Measurements from ENCODE around the gene B4GAT1. TPM values are rescaled to one million over a fixed set of nuclear protein-coding genes. Genes with fewer than 3 reads are reported as not detected.

The B4GAT1 gene
- total and polyA plus RNA-seq, 8 donors = 3.5 to 22.3 (median 17.4) TPM

- Histone ChIP-seq H3K27ac (no peak overlapping the region), H3K9me3 (no peaks in the 10 kb centered on the region), H3K36me3 (peaks cover 48 to 64% (median 61%) of the 10 kb centered on the region in 4 donors), H3K4me3 (no peak overlapping the region), H3K27me3 (no peaks in the 10 kb centered on the region), H3K4me1 (peaks cover 37 to 52% (median 48%) of the 10 kb centered on the region in 4 donors)
- no peak for DNase-seq
- intact Hi-C loops (cut with DNase I; ENCODE audit: low total_unique reads) = no loop called here
- WGBS, 5 donors = 84 to 94% (median 93%) methylated on average over 6 of the region's 6 CpGs
- TF ChIP-seq POLR2AphosphoS5 (IDR thresholded peaks at IDR 0.05) = no peak
Observed at GRCh38 chr11:66339162-66339675, 8.2 kb downstream of the B4GAT1 start.

GRCh38 chr11:66338276-66339161 is 8.9 kb downstream of the B4GAT1 start:
- Histone ChIP-seq H3K4me3 (no peak overlapping the region), H3K27me3 (no peaks in the 10 kb centered on the region), H3K4me1 (peaks cover 30 to 52% (median 41%) of the 10 kb centered on the region in 4 donors), H3K9me3 (no peaks in the 10 kb centered on the region), H3K27ac (peak overlapping the region in 2 of 5 donors; percentile 79 to 88), H3K36me3 (peaks cover 48 to 71% (median 66%) of the 10 kb centered on the region in 4 donors)
- no peak for TF ChIP-seq EP300 (IDR thresholded peaks at IDR 0.05)
- WGBS, 5 donors = 79 to 83% (median 81%) methylated on average over 15 to 17 of the region's 17 CpGs
- no peak for DNase-seq
- intact Hi-C loops (cut with DNase I; ENCODE audit: low total_unique reads) = no loop called here

DNA sequence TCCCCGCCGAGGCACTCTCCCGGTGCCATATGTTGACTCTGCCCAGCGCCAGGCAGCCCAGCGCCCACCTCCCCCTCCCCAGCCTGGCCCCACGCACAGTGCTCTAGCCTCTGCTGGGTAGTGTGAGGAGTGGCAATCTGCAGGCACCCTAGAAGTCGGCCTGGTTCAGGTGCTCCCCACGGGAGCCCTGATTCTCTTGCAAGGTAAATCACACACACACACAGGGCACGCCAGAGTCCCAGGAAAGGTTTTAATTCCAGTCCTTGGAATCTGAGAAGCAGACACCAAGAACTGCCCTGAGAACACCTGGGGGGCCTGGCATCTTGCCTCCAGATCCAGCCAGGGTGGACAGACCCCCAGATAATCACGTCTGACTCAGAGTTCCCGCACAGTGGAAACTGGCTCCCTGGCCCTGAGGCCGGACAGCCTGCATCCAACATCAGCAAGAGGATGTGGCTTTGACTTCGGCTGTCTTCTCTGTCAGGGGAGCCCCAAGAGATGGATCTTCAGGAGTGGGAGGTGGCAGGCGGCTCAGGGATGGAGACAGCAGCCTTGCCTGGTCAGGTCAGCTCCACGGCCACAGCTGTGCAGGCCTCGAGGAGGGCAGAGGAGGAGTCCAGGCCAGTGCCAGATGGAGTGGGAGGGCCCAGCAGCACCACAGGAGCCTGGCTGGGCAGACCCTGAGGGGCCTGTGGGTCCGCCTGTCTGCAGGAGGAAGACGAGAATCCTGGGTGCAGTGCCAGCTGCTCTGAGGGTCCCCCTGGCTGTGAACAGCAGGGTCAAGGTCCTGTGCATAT is 10.1 kb downstream of the B4GAT1 start:
- no peaks in the 10 kb centered on the region for H3K9me3 ChIP-seq
- H3K4me1 ChIP-seq = peaks cover 23 to 41% (median 34%) of the 10 kb centered on the region in 4 donors
- TF ChIP-seq, protein P1, sequence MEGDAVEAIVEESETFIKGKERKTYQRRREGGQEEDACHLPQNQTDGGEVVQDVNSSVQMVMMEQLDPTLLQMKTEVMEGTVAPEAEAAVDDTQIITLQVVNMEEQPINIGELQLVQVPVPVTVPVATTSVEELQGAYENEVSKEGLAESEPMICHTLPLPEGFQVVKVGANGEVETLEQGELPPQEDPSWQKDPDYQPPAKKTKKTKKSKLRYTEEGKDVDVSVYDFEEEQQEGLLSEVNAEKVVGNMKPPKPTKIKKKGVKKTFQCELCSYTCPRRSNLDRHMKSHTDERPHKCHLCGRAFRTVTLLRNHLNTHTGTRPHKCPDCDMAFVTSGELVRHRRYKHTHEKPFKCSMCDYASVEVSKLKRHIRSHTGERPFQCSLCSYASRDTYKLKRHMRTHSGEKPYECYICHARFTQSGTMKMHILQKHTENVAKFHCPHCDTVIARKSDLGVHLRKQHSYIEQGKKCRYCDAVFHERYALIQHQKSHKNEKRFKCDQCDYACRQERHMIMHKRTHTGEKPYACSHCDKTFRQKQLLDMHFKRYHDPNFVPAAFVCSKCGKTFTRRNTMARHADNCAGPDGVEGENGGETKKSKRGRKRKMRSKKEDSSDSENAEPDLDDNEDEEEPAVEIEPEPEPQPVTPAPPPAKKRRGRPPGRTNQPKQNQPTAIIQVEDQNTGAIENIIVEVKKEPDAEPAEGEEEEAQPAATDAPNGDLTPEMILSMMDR (IDR thresholded peaks at IDR 0.05) = no peak
- no peak for TF ChIP-seq EP300 (IDR thresholded peaks at IDR 0.05)
- TF ChIP-seq POLR2A (IDR thresholded peaks at IDR 0.05) = no peak
- no peak for TF ChIP-seq POLR2AphosphoS5 (IDR thresholded peaks at IDR 0.05)
- H3K36me3 ChIP-seq = peaks cover 44 to 79% (median 73%) of the 10 kb centered on the region in 4 donors
- peak overlapping the region in 1 of 4 donors; percentile 73 for H3K4me3 ChIP-seq
- H3K27ac ChIP-seq = peak overlapping the region; percentile 78 to 88 (median 85)
- 48 to 63% (median 54%) methylated on average over 8 to 18 of the region's 18 CpGs for WGBS, 5 donors
- no peak for DNase-seq
- no peaks in the 10 kb centered on the region for H3K27me3 ChIP-seq
- intact Hi-C loops (cut with DNase I; ENCODE audit: low total_unique reads) = no loop called here

DNA sequence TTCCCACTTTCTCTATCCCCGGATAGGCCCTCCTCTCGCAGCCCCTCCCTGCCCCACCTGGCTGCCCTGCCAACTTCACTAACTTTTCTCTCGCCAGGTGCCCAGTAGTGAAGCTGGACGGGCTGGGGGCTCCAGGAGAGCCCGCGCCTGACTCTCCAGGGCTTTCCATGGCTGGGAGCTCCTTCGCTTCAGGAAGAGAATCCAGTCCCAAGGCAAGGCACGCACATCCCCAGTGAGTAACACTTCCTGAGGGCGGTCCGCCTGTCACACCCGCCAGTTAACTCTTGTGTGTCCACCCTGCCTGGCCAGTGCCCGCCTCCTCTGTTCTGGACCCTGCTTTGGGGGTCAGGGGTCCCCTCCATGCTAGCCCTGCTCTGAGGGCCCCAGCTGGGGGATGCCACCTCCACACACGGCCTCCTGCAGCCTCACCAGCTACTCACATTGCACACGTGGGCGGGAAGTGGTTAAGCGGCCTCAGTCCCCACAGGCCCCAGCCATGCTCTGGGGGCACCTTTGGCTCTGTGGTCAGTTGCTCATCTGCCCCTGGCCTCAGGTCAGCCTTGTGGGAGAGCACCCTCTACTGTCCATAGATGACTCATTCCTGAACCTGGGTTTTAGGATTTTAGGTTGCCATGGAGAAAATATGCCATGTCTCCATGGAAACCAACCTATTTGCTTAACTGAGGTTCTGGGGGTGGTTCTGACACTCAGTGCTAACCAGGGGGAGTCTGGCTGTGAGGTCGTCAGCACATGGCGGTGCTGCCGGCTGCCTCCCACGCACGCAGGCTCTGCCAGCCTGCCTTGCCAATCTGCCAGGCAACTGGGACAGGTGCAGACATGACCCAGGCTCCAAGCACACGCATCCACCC is 11.0 kb downstream of the B4GAT1 start, which contains the start of gene RIN1:
Gene RIN1, minus strand, starts transcription at position 201 of the 869 bp plus-strand sequence. Its CDS starts 32 bp downstream, at position 169.
- intact Hi-C loops (cut with DNase I; ENCODE audit: low total_unique reads) = no loop called here
- TF ChIP-seq POLR2AphosphoS5 (IDR thresholded peaks at IDR 0.05) = peak in 2 of 3 donors; percentile 72 to 77
- TF ChIP-seq POLR2A (IDR thresholded peaks at IDR 0.05) = no peak
- no peak for TF ChIP-seq EP300 (IDR thresholded peaks at IDR 0.05)
- TF ChIP-seq, protein P1 (IDR thresholded peaks at IDR 0.05) = peak in 1 of 7 experiments; percentile 13
- Histone ChIP-seq H3K27ac (peak within 1 kb of the TSS; percentile 78 to 88 (median 85)), H3K4me3 (peak within 1 kb of the TSS; percentile 46 to 73 (median 62)), H3K36me3 (peaks cover 41 to 79% (median 73%) of the 10 kb centered on the region in 4 donors), H3K27me3 (no peaks in the 10 kb centered on the region), H3K9me3 (no peaks in the 10 kb centered on the region), H3K4me1 (peaks cover 23 to 41% (median 34%) of the 10 kb centered on the region in 4 donors)
- WGBS, 5 donors = 6 to 11% (median 7%) methylated on average over 11 to 22 of the region's 22 CpGs
- DNase-seq = peak; percentile 75 to 85

All from stomach (tissue), 9 donors.